DOHH2 (cell line): Measurements from ENCODE around the gene PHF20.

Experiments
- EZH2phosphoT487 ChIP-seq: fragments of 200-600 bp; sonication (generic); IDR thresholded peaks from 2 replicates; pipeline ENCODE4 v1.6.1; 2017; ENCODE audit warnings: borderline replicate concordance, mild to moderate bottlenecking, antibody characterized with exemption, low read length, moderate library complexity, mixed read lengths
- TF ChIP-seq, protein P1 (sequence below): fragments of 200-600 bp; sonication (generic); IDR thresholded peaks from one replicate; pipeline ENCODE4 v1.5.1; 2014; ENCODE audit warnings: antibody characterized with exemption, mild to moderate bottlenecking, low read depth, low read length; ENCODE audit not compliant: poor library complexity, severe bottlenecking

DNA sequence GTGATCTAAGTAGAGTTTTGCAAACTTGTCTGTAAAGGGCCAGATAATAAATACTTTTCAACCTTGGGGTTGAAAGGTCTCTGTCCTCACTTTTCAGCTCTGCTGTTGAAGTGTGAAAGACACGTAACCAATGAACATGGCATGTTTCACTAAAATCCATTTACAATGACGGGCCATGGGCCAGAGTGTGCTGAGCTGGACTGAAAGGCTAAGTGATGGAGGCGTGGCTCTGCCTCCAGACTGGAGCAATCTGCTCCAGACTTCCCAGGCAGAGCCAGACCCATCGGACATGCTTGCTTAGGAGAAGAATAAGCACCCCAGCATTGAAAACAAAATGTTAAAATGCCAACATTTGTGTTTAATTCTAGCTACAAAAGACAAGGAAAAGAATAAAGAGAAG lies 141.1 kb downstream of the PHF20 start:
- TF ChIP-seq, protein P1, sequence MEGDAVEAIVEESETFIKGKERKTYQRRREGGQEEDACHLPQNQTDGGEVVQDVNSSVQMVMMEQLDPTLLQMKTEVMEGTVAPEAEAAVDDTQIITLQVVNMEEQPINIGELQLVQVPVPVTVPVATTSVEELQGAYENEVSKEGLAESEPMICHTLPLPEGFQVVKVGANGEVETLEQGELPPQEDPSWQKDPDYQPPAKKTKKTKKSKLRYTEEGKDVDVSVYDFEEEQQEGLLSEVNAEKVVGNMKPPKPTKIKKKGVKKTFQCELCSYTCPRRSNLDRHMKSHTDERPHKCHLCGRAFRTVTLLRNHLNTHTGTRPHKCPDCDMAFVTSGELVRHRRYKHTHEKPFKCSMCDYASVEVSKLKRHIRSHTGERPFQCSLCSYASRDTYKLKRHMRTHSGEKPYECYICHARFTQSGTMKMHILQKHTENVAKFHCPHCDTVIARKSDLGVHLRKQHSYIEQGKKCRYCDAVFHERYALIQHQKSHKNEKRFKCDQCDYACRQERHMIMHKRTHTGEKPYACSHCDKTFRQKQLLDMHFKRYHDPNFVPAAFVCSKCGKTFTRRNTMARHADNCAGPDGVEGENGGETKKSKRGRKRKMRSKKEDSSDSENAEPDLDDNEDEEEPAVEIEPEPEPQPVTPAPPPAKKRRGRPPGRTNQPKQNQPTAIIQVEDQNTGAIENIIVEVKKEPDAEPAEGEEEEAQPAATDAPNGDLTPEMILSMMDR: no peak
- no peak for TF ChIP-seq EZH2phosphoT487
